NCI-H2107 treated with DMSO at 0.1 percent for 48 hours (cell line): ENCODE measurements around the gene TMPRSS9.
"Not testable (repeated sequence)": the region's sequence is repeated elsewhere in the genome, so short reads cannot be mapped to it uniquely, and the experiment has no call there.

Experiments
- DNase-seq: peaks from one replicate; lab custom pipeline; 2025; ENCODE audit not compliant: unreplicated experiment; lab: John Stamatoyannopoulos, UW

The TMPRSS9 gene

DNA sequence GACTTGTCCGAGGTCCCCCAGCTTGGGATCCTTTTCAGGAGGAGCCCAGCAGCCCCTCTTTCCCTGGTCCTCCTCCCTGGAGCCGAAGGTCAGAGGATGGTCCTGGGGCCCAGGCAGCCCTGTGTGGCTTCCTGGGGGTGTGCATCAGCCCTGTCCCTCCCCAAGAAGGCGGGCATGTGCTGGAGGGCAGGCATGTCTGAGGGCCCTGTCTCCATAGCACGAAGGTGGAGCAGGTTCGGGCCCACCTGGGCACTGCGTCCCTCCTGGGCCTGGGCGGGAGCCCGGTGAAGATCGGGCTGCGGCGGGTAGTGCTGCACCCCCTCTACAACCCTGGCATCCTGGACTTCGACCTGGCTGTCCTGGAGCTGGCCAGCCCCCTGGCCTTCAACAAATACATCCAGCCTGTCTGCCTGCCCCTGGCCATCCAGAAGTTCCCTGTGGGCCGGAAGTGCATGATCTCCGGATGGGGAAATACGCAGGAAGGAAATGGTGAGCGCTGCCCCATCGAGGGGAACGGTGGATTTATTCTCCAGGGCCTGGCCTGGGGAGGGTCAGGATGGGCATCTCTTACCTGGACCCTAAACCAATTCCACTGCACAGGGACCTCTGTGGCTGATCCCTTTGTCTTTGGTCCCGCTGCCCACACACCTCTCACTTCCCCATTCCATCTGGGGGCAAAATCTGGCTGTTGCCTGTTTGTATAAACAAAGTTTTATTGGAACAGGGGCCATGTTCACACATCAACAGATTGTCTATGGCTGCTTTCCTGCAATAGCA, 56.4 kb downstream of the TMPRSS9 start:
- no peak for DNase-seq

DNA sequence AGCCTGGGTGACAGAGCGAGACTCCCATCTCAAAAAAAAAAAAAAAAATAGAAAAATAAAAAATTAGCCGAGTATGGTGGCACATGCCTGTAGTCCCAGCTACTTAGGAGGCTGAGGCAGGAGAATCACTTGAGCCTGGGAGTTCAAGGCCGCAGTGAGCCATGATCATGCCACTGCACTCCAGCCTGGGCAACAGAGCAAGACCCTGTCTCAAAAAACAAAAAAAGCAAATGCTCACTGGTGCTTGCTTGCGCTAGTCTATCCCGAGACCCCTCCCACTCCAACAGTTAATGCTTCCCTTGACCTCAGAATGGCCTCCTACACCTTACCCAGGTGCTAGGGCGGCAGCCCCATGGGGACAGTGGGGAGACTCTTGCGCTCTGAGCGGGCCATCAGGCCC, 57.4 kb downstream of the TMPRSS9 start:
- not testable (repeated sequence) for DNase-seq

GRCh38 chr19:2417881-2418406, 57.9 kb downstream of the TMPRSS9 start:
- no peak for DNase-seq

GRCh38 chr19:2419754-2420153, 59.7 kb downstream of the TMPRSS9 start:
- DNase-seq, result no peak

- no peak for DNase-seq
Observed at GRCh38 chr19:2420490-2420889, 60.4 kb downstream of the TMPRSS9 start.

DNA sequence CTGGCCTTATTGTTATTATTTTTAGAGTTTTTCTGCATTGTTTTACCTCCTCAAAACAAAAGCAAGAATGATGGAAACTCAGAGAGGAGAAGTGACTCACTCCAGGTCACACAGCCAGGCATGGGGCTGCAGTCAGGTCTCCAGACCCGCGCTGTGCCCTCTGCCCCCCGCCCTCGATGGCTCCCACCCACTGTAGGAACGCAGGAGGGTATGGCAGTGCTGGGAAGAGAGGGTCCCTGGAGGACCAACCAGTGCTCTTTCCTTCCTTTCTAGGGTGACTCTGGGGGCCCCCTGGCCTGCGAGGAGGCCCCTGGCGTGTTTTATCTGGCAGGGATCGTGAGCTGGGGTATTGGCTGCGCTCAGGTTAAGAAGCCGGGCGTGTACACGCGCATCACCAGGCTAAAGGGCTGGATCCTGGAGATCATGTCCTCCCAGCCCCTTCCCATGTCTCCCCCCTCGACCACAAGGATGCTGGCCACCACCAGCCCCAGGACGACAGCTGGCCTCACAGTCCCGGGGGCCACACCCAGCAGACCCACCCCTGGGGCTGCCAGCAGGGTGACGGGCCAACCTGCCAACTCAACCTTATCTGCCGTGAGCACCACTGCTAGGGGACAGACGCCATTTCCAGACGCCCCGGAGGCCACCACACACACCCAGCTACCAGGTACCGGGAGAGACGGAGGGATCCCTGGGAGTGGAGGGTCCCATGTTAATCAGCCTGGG, 61.7 kb downstream of the TMPRSS9 start:
- DNase-seq, result no peak

DNA sequence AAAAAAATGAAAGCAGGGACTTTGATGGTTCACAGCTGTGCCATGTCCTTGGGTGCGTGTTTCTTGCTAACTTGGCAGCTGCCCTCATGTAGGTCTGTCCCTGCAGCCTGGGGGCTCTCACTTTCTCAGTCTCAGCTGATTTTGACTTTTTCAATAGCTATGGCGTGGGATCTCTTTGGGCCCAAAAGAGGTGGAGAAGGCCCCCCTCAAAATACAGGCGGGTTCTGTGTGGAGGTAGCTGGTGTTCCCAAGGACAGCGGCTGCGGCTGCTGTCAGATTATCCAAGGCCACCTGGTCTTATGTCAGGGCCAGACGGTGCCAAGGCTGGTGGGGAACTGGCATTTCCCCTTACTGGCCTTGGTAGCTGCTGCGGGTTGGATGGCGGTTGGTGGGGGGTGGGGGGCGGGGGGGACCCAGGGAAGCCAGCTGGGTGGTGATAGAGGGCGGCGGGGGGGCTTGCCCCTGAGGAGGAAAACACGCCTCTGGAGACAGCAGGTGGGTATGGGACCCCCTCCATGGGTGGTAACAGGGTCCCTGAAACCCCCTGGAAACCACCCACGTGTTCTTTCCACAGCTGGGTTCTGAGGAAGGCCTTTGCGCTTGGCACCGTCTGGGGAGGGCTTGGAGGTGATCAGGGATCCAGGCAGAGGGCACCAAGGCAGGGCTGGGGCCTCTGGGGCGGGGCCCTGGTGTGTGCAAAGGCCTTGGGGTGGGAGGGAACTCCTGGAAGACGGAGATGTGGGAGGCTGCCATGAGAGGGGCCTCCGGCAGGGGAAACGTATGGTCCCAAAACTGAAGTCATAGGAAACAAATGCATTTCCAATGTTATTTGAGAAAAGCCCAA, 63.2 kb downstream of the TMPRSS9 start:
- DNase-seq, result no peak

DNA sequence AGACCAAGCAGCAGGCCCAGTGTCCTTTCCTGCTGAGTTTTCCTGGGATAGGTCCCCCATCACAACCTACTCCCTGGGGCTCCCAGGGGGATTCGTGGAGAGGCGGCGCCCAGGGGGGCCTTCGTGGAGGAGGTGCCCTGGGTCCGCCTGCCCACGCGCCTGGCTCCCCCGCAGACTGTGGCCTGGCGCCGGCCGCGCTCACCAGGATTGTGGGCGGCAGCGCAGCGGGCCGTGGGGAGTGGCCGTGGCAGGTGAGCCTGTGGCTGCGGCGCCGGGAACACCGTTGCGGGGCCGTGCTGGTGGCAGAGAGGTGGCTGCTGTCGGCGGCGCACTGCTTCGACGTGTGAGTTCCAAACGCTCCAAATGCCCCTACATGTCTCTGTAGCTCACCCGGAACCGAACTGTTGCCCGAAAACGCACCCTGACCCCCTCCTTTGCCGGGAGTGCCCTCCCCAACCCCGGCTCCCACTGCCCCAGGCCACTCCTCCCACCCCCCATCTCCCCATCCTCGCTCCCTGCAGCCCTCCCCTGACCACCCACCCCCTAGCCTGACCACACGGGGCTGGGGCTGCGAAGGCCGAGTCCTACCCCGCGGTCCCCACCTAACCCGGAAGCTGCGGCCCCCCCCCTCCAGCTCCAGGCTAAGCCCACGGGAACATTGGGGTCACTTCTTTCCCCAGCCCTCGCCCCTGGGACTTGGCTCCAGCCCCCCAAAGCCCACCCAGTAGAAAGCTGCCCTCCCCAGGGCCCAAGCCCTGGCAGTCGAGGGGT, 64.0 kb downstream of the TMPRSS9 start:
- no peak for DNase-seq

GRCh38 chr19:2424686-2425621, 64.9 kb downstream of the TMPRSS9 start:
- no peak for DNase-seq

- DNase-seq, result no peak
Observed at GRCh38 chr19:2425622-2426581, 65.8 kb downstream of the TMPRSS9 start.

- DNase-seq, result no peak
Observed at GRCh38 chr19:2426611-2427428, 66.8 kb downstream of the TMPRSS9 start.

DNA sequence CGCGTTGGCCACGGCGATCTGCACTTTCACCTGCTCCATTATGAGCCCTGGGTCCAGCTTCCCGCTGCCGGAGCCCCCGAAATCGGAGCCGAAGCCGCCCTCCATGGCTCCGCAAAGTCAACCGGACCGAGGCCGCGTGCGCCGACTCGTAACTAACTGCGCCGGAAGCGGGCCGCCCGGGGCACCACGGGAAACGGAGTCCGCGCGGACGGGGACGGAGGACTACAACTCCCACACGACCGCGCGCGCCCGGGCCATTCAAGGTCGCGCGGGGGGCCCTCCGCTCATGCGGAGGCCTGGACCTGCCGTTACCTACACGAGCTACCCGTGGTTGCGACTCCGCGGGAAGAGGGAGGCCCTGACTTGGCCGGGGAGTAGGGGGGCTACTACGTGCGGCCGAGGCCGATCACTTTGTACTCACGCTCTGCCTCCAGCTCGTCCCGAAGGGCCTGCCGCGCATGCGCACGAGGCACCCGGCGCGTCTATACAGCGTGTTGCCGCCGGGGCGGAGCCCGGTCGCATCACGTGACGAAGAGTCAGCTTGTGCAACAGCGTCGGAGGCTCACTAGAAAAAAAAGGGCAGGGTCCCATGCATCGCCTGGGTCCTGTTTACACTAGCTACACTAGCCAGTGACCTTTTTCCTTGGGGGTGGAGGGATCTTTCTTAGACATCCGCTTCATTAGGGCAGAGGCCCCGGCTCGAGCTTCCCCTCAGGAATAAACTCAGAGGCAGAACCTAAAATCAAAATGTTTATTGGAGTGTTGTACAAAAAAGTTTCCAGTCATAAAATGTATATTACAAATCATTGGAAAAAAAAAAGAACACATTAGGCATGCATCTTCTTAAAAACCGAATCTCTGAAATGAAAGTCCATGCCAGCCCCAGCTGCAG, 67.6 kb downstream of the TMPRSS9 start, which contains the start of gene TIMM13:
TSS of gene TIMM13 (minus strand) at position 158 of the 892 bp plus-strand sequence. CDS start at position 105, 53 bp downstream.
- DNase-seq, result peak; percentile 92

- DNase-seq, result peak; percentile 26
Observed at GRCh38 chr19:2428321-2428690, 68.2 kb downstream of the TMPRSS9 start.

DNA sequence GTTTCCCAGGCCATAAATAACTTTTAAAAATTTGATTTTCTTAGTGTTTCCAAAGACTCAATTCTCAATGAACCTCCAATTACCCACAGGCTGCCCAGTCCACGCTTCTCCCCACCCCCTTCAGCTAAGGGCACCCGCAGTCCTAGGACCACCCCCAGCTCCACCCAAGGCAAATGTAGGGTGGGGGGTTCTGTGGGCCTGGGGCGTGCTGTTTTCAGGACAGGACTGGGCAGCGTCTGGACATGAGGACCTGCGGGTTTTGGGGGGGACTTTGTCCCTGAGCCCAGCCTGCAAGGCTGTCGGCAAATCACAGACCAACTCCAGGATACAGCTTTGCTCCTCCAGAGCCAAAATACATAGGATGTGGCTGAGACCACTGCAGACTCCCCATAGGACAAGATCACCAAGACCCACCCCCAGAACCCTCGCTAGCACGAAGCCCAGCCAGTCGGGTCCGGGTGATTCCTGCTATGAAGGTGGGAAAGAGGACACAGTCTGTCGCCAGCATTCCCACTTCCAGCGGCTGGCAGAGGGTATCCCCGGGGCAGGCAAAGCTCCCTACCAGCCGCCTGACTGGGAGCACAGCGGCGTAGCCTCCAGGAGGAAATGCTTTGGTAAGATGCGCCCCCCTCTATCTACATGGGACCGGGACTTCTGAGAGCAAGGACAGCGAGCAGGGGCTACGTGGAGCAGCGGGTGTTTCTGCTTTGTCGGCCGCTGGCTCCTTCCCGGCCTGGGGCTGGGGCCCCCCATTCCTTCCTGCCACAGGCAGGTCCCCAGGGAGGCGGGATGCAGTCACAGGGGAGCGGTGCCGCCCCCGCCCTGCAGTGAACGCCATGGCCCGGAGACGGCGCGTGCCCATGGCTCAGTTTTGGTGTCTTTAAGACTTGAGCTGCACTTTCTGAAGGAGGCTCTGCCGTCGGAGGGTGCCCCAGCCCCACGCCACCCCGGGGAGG, 69.0 kb downstream of the TMPRSS9 start:
- DNase-seq, result no peak

- no peak for DNase-seq
Observed at GRCh38 chr19:2429917-2430535, 70.0 kb downstream of the TMPRSS9 start.
